Naive thymus-derived CD4-positive, alpha-beta T cell (primary cell): ENCODE results near the gene ITGA11. TPM values are rescaled to one million over a fixed set of nuclear protein-coding genes. Genes with fewer than 3 reads are reported as not detected.

Experiments
- ATAC-seq: fragments of 150-1000 bp; cut with Tn5 transposase; 2 replicates; pipeline ENCODE4 v1.10.0; 2021; ENCODE audit warnings: mild to moderate bottlenecking, moderate library complexity
- CTCF ChIA-PET: fragments of 350-600 bp; sonication (Branson Sonifier 250); formaldehyde crosslinking; loops from one replicate; lab custom pipeline; 2021; ENCODE audit warnings: antibody characterized with exemption; lab: Charles Lee
- POLR2A ChIA-PET: fragments of 350-600 bp; sonication (Branson Sonifier 250); formaldehyde crosslinking; loops from one replicate; lab custom pipeline; 2021; ENCODE audit warnings: antibody characterized with exemption, inconsistent platforms; lab: Charles Lee
- DNase-seq, 9 donors: peaks; one replicate each; pipeline versions ENCODE4 v3.0.0 to v3.0.0-alpha.2; 2020 to 2022; ENCODE audit warnings: mixed read lengths in 1 of 9
- H3K27ac ChIP-seq: one replicate; pipeline ENCODE4 v1.7.0; 2013; ENCODE audit warnings: mild to moderate bottlenecking, low read depth, low read length, moderate library complexity
- H3K27me3 ChIP-seq, 2 donors: one replicate each; pipeline ENCODE4 v1.7.0; 2013; ENCODE audit warnings: low read length in 2 of 2, mild to moderate bottlenecking in 2 of 2, moderate library complexity in 2 of 2; ENCODE audit not compliant: control insufficient read depth in 2 of 2, insufficient read depth in 2 of 2
- H3K36me3 ChIP-seq, 3 experiments: 1 replicate in 2 of 3; 2 replicates in 1 of 3; pipeline ENCODE4 v1.7.0; 2013; ENCODE audit warnings: low read length in 3 of 3, mild to moderate bottlenecking in 3 of 3, moderate library complexity in 1 of 3; ENCODE audit not compliant: insufficient read depth in 3 of 3, control insufficient read depth in 2 of 3
- H3K4me1 ChIP-seq, 2 donors: one replicate each; pipeline ENCODE4 v1.7.0; 2013; ENCODE audit warnings: low read length in 2 of 2, mild to moderate bottlenecking in 2 of 2, moderate library complexity in 1 of 2; ENCODE audit not compliant: control insufficient read depth in 2 of 2, insufficient read depth in 2 of 2
- H3K4me3 ChIP-seq: 2 replicates; pipeline ENCODE4 v1.7.0; 2013; ENCODE audit warnings: mild to moderate bottlenecking, low read length
- H3K9me3 ChIP-seq, 3 experiments: 1 replicate in 2 of 3; 2 replicates in 1 of 3; pipeline ENCODE4 v1.7.0; 2013; ENCODE audit warnings: low read length in 3 of 3; ENCODE audit not compliant: control insufficient read depth in 2 of 3
- H3K27ac Mint-ChIP-seq, 9 donors: one replicate each; pipeline ENCODE4 v1.8.0; 2020 to 2022; ENCODE audit warnings: mixed read lengths in 9 of 9, mild to moderate bottlenecking in 8 of 9, moderate library complexity in 5 of 9, inconsistent platforms in 2 of 9
- H3K27me3 Mint-ChIP-seq, 5 donors: one replicate each; pipeline ENCODE4 v1.8.0; 2021 to 2022; ENCODE audit warnings: mixed read lengths in 5 of 5, mild to moderate bottlenecking in 1 of 5
- H3K36me3 Mint-ChIP-seq, 5 donors: one replicate each; pipeline ENCODE4 v1.8.0; 2020 to 2022; ENCODE audit warnings: mixed read lengths in 5 of 5, mild to moderate bottlenecking in 3 of 5, inconsistent platforms in 1 of 5
- H3K4me1 Mint-ChIP-seq, 7 donors: one replicate each; pipeline ENCODE4 v1.8.0; 2020 to 2022; ENCODE audit warnings: mixed read lengths in 7 of 7, mild to moderate bottlenecking in 3 of 7, inconsistent platforms in 1 of 7
- H3K4me3 Mint-ChIP-seq, 10 donors: one replicate each; pipeline ENCODE4 v1.8.0; 2020 to 2022; ENCODE audit warnings: mild to moderate bottlenecking in 10 of 10, mixed read lengths in 10 of 10, moderate library complexity in 6 of 10, inconsistent platforms in 2 of 10
- H3K9me3 Mint-ChIP-seq, 11 donors: one replicate each; pipeline ENCODE4 v1.8.0; 2020 to 2022; ENCODE audit warnings: mixed read lengths in 11 of 11, mild to moderate bottlenecking in 4 of 11, inconsistent platforms in 1 of 11, moderate library complexity in 1 of 11
- intact Hi-C, 2 donors: fragments of 100-400 bp; cut with micrococcal nuclease; formaldehyde crosslinking; loops; one replicate each; pipeline ENCODE4 v1.15.1; 2023
- polyA plus RNA-seq, 2 donors: library from polyadenylated mRNA; unstranded; fragments of 300-500 nt; fragmentation: Illumina TruSeq; gene quantifications; one replicate each; pipeline ENCODE4 v1.2.3, GENCODE V29; 2021
- total RNA-seq, 6 experiments: library from RNA in 5 of 6; stranded (reverse) in 5 of 6; gene quantifications; 1 replicate in 5 of 6; 2 replicates in 1 of 6; pipeline ENCODE4 v1.2.3 and lab custom pipeline; 2021 to 2026

The ITGA11 gene
- total and polyA plus RNA-seq, 7 experiments from 2014 or later: 0.02 to 1.1 (median 0.08) TPM; not detected in 2

- Histone ChIP-seq H3K4me3 (no peak overlapping the region), H3K4me1 (peaks cover 11 to 16% of the 10 kb centered on the region in 2 donors), H3K36me3 (no peaks in the 10 kb centered on the region), H3K27ac (no peak overlapping the region), H3K27me3 (no peaks in the 10 kb centered on the region), H3K9me3 (no peaks in the 10 kb centered on the region)
- DNase-seq (no peak), ATAC-seq (no peak)
- H3K27me3 Mint-ChIP-seq: no peaks in the 10 kb centered on the region
- POLR2A ChIA-PET: no interaction called here
- H3K9me3 Mint-ChIP-seq: peaks cover 0 to 11% (median 0%) of the 10 kb centered on the region in 11 donors
- H3K4me3 Mint-ChIP-seq: peak overlapping the region in 4 of 10 donors; percentile 76 to 84 (median 81)
- peaks cover 0 to 12% (median 7%) of the 10 kb centered on the region in 5 donors for H3K36me3 Mint-ChIP-seq
- CTCF ChIA-PET: interaction anchor here (0.6 kb wide), 1 partner anchor 47 kb away, joined by 3 read pairs; no protein-coding TSS in a partner anchor
- peaks cover 15 to 48% (median 39%) of the 10 kb centered on the region in 7 donors for H3K4me1 Mint-ChIP-seq
- H3K27ac Mint-ChIP-seq: peak overlapping the region in 8 of 9 donors; percentile 77 to 95 (median 90)
- intact Hi-C loops: loop anchor here in 1 of 2 donors (10.0 kb wide), 1 partner anchor 416 kb away; no protein-coding TSS in a partner anchor
Observed at GRCh38 chr15:68300115-68300940, 131.6 kb downstream of the ITGA11 start.

GRCh38 chr15:68299436-68299835 lies 132.5 kb downstream of the ITGA11 start:
- H3K27ac Mint-ChIP-seq: peak overlapping the region; percentile 79 to 95 (median 87)
- Histone ChIP-seq H3K36me3 (no peaks in the 10 kb centered on the region), H3K4me3 (peak overlapping the region; percentile 61), H3K9me3 (no peaks in the 10 kb centered on the region), H3K27ac (peak overlapping the region; percentile 64), H3K4me1 (peaks cover 11 to 16% of the 10 kb centered on the region in 2 donors), H3K27me3 (no peaks in the 10 kb centered on the region)
- DNase-seq (no peak), ATAC-seq (no peak)
- POLR2A ChIA-PET: interaction anchor here (0.8 to 2.3 kb wide), 4 partner anchors 17 to 245 kb away, joined by 3 to 27 read pairs (median 6); partner anchors contain the start of genes FEM1B and PIAS1
- CTCF ChIA-PET: interaction anchor here (0.6 kb wide), 1 partner anchor 46 kb away, joined by 3 read pairs; no protein-coding TSS in a partner anchor
- no peaks in the 10 kb centered on the region for H3K27me3 Mint-ChIP-seq
- H3K4me3 Mint-ChIP-seq: peak overlapping the region; percentile 58 to 85 (median 81)
- H3K9me3 Mint-ChIP-seq: peaks cover 0 to 11% (median 0%) of the 10 kb centered on the region in 11 donors
- peaks cover 0 to 17% (median 12%) of the 10 kb centered on the region in 5 donors for H3K36me3 Mint-ChIP-seq
- intact Hi-C loops: loop anchor here (1.0 to 2.0 kb wide), 3 partner anchors 8 to 22 kb away; partner anchors contain the start of gene FEM1B (in 1 of the 2)
- H3K4me1 Mint-ChIP-seq: peaks cover 17 to 56% (median 42%) of the 10 kb centered on the region in 7 donors

- ChIA-PET CTCF (interaction anchor here (1.0 to 2.5 kb wide), 4 partner anchors 8 to 46 kb away, joined by 3 to 6 read pairs (median 4); partner anchors contain the start of gene FEM1B), POLR2A (interaction anchor here (0.8 to 2.3 kb wide), 7 partner anchors 10 to 245 kb away, joined by 3 to 27 read pairs (median 4); partner anchors contain the start of genes FEM1B and PIAS1)
- DNase-seq: peak in 7 of 9 donors; percentile 37 to 56 (median 40)
- ATAC-seq: peak; percentile 82
- peak overlapping the region; percentile 61 for H3K4me3 ChIP-seq
- peak overlapping the region; percentile 64 for H3K27ac ChIP-seq
- peak overlapping the region; percentile 79 to 95 (median 87) for H3K27ac Mint-ChIP-seq
- H3K4me3 Mint-ChIP-seq: peak overlapping the region; percentile 58 to 85 (median 81)
- H3K4me1 ChIP-seq: peaks cover 11 to 16% of the 10 kb centered on the region in 2 donors
- H3K36me3 ChIP-seq: no peaks in the 10 kb centered on the region
- H3K4me1 Mint-ChIP-seq: peaks cover 17 to 56% (median 44%) of the 10 kb centered on the region in 7 donors
- intact Hi-C loops: loop anchor here (1.0 to 2.0 kb wide), 3 partner anchors 8 to 22 kb away; partner anchors contain the start of gene FEM1B (in 1 of the 2)
- peaks cover 0 to 21% (median 12%) of the 10 kb centered on the region in 5 donors for H3K36me3 Mint-ChIP-seq
- H3K9me3 ChIP-seq: no peaks in the 10 kb centered on the region
- no peaks in the 10 kb centered on the region for H3K27me3 ChIP-seq
- no peaks in the 10 kb centered on the region for H3K27me3 Mint-ChIP-seq
- peaks cover 0 to 11% (median 0%) of the 10 kb centered on the region in 11 donors for H3K9me3 Mint-ChIP-seq
Observed at GRCh38 chr15:68298882-68299381, 133.0 kb downstream of the ITGA11 start.

GRCh38 chr15:68298336-68298735 lies 133.6 kb downstream of the ITGA11 start:
- H3K9me3 ChIP-seq: no peaks in the 10 kb centered on the region
- H3K9me3 Mint-ChIP-seq: peaks cover 0 to 11% (median 0%) of the 10 kb centered on the region in 11 donors
- peaks cover 17 to 62% (median 45%) of the 10 kb centered on the region in 7 donors for H3K4me1 Mint-ChIP-seq
- peaks cover 0 to 25% (median 12%) of the 10 kb centered on the region in 5 donors for H3K36me3 Mint-ChIP-seq
- ATAC-seq (no peak), DNase-seq (no peak)
- POLR2A ChIA-PET: interaction anchor here (0.8 to 2.3 kb wide), 6 partner anchors 9 to 244 kb away, joined by 3 to 27 read pairs (median 4); partner anchors contain the start of genes FEM1B and PIAS1
- H3K27ac Mint-ChIP-seq: peak overlapping the region; percentile 79 to 95 (median 87)
- no peaks in the 10 kb centered on the region for H3K27me3 ChIP-seq
- H3K4me3 ChIP-seq: peak overlapping the region; percentile 61
- no peaks in the 10 kb centered on the region for H3K36me3 ChIP-seq
- intact Hi-C loops: loop anchor here in 1 of 2 donors (2.0 kb wide), 1 partner anchor 20 kb away; no protein-coding TSS in a partner anchor
- peaks cover 11 to 16% of the 10 kb centered on the region in 2 donors for H3K4me1 ChIP-seq
- peak overlapping the region; percentile 64 for H3K27ac ChIP-seq
- no peaks in the 10 kb centered on the region for H3K27me3 Mint-ChIP-seq
- H3K4me3 Mint-ChIP-seq: peak overlapping the region in 9 of 10 donors; percentile 58 to 85 (median 84)
- CTCF ChIA-PET: interaction anchor here (0.6 to 2.5 kb wide), 5 partner anchors 8 to 45 kb away, joined by 3 to 6 read pairs (median 3); partner anchors contain the start of gene FEM1B

GRCh38 chr15:68295014-68295805 lies 136.8 kb downstream of the ITGA11 start:
- H3K27me3 Mint-ChIP-seq: no peaks in the 10 kb centered on the region
- peak overlapping the region in 3 of 9 donors; percentile 14 to 82 (median 28) for H3K27ac Mint-ChIP-seq
- DNase-seq (no peak), ATAC-seq (no peak)
- peaks cover 21 to 73% (median 46%) of the 10 kb centered on the region in 7 donors for H3K4me1 Mint-ChIP-seq
- H3K36me3 ChIP-seq: peaks cover 0 to 16% (median 9%) of the 10 kb centered on the region in 3 experiments
- H3K9me3 Mint-ChIP-seq: peaks cover 0 to 11% (median 0%) of the 10 kb centered on the region in 11 donors
- H3K4me1 ChIP-seq: peaks cover 10 to 15% of the 10 kb centered on the region in 2 donors
- ChIA-PET CTCF (interaction anchor here (0.6 to 2.1 kb wide), 4 partner anchors 12 to 518 kb away, joined by 3 to 9 read pairs (median 6); partner anchors contain the start of gene FEM1B), POLR2A (interaction anchor here (0.6 to 3.7 kb wide), 3 partner anchors 16 to 248 kb away, joined by 3 to 31 read pairs (median 3); partner anchors contain the start of gene FEM1B)
- H3K4me3 Mint-ChIP-seq: no peak overlapping the region
- no peak overlapping the region for H3K27ac ChIP-seq
- intact Hi-C loops: no loop called here
- H3K27me3 ChIP-seq: no peaks in the 10 kb centered on the region
- H3K9me3 ChIP-seq: no peaks in the 10 kb centered on the region
- no peak overlapping the region for H3K4me3 ChIP-seq
- H3K36me3 Mint-ChIP-seq: peaks cover 10 to 36% (median 21%) of the 10 kb centered on the region in 5 donors
